ENCODE data around the gene DDX56.
"Not testable (repeated sequence)": the region's sequence is repeated elsewhere in the genome, so short reads cannot be mapped to it uniquely, and the experiment has no call there.

The DDX56 gene

GRCh38 chr7:44567884-44568283, 5.8 kb downstream of the DDX56 start:
- Histone ChIP-seq H3K27me3 (ENCODE audit: control insufficient read depth, insufficient read depth, low read length) (no peaks in the 10 kb centered on the region), H3K9ac (ENCODE audit: low read length) (no peak overlapping the region), H3K36me3 (ENCODE audit: control insufficient read depth, insufficient read depth, low read length) (peaks cover 52% of the 10 kb centered on the region), H3K4me3 (ENCODE audit: low read length) (no peak overlapping the region), H3K9me3 (ENCODE audit: control insufficient read depth, low read length) (no peaks in the 10 kb centered on the region), H3K4me1 (ENCODE audit: control insufficient read depth, insufficient read depth, low read length) (peaks cover 10% of the 10 kb centered on the region)

DNA sequence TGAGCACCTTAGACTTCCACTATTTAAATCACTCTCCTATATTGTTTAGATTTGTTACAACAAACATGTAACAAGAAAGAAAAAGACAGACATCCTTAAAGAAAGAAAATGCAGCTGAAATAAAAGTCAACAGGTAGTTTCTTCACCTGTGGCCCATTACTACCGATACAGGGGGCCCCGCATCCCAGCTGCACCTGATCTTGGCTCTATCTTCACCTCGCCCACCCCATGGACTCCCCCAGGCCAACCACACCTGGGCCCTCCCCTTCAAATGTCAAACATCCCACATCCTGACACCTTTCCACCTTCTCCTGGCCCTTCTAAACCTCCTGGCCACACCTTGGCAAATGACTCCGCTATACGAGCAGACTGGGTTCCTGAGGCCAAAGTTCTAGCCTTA, 7.0 kb downstream of the DDX56 start:
- Histone ChIP-seq H3K9ac (ENCODE audit: low read length) (no peak overlapping the region), H3K9me3 (ENCODE audit: control insufficient read depth, low read length) (no peaks in the 10 kb centered on the region), H3K4me1 (ENCODE audit: control insufficient read depth, insufficient read depth, low read length) (peaks cover 15% of the 10 kb centered on the region), H3K36me3 (ENCODE audit: control insufficient read depth, insufficient read depth, low read length) (peaks cover 46% of the 10 kb centered on the region), H3K4me3 (ENCODE audit: low read length) (no peak overlapping the region), H3K27me3 (ENCODE audit: control insufficient read depth, insufficient read depth, low read length) (no peaks in the 10 kb centered on the region)

DNA sequence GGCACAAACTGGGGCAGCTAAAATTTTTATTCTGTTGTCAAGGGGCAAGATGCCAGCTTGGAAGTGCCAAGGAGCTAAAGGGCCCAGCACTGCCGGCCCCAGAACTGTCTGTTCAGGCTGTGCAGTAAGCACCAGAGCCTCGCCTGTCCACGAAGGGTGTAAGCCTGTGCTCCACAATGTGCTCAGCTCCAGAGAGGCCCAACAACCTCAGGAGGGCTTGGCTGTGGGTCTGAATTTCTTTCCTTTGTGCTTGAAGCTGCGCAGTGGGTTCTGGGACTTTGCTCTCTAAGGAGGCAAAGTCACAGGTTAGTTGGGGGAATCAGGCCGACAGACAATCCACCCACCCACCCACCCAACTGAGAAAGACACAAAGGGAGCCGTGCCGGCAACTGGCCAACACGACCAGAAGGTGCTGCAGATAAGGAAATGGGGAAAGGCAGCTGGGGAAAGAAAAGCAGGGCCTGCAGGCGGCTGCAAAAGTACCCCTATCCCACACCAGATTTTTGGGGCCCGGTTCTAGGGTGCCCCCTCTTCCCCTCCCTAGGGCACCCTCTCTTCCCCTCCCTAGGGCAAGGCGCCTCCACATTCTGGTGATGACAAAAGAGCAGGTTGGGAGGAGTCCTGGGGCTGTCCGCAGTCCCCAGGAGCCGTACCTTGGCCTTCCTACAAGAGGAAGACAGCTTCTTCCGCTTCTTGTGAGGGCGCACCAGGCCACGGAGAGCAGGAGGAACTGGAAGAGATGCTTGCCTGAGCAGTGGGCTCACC, 7.7 kb downstream of the DDX56 start:
- Histone ChIP-seq H3K4me1 (ENCODE audit: control insufficient read depth, insufficient read depth, low read length) (peaks cover 19% of the 10 kb centered on the region), H3K36me3 (ENCODE audit: control insufficient read depth, insufficient read depth, low read length) (peaks cover 39% of the 10 kb centered on the region), H3K9ac (ENCODE audit: low read length) (no peak overlapping the region), H3K9me3 (ENCODE audit: control insufficient read depth, low read length) (no peaks in the 10 kb centered on the region), H3K27me3 (ENCODE audit: control insufficient read depth, insufficient read depth, low read length) (no peaks in the 10 kb centered on the region), H3K4me3 (ENCODE audit: low read length) (no peak overlapping the region)

DNA sequence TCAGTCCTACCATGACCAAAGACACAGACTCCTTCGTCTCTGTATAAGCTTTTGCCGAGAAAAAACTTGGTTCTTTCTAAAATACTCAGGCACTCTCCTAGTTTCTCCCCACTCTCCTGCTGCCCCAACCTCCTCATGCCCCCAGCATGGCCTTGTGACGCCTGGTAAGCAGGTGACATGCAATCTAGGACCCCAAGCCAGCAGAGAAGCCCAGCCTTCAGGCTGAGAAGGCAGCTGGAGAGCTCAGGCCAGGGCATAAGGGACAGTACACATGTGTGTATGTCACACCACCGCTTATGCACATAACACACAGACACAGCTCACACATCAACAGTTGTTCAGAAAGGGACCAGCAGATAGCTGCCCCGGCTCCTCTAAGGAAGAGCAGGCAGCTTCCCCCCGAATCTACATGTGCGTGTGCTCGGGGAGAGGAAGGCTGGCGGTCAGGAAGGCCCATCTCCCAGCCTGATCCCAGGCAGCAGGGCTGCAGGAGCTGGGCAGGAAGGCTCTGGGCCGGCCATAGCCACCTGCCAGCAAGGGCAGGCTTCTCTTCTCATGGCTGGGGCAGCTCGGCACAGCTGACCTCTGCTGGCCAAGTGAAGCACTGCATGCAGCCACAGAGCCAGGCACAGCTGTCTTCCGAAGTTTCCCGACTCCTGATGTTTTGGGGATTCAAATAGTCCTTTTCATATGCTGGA, 8.5 kb downstream of the DDX56 start:
- Histone ChIP-seq H3K9ac (ENCODE audit: low read length) (no peak overlapping the region), H3K4me3 (ENCODE audit: low read length) (no peak overlapping the region), H3K36me3 (ENCODE audit: control insufficient read depth, insufficient read depth, low read length) (peaks cover 35% of the 10 kb centered on the region), H3K9me3 (ENCODE audit: control insufficient read depth, low read length) (no peaks in the 10 kb centered on the region), H3K27me3 (ENCODE audit: control insufficient read depth, insufficient read depth, low read length) (no peaks in the 10 kb centered on the region), H3K4me1 (ENCODE audit: control insufficient read depth, insufficient read depth, low read length) (peaks cover 19% of the 10 kb centered on the region)

DNA sequence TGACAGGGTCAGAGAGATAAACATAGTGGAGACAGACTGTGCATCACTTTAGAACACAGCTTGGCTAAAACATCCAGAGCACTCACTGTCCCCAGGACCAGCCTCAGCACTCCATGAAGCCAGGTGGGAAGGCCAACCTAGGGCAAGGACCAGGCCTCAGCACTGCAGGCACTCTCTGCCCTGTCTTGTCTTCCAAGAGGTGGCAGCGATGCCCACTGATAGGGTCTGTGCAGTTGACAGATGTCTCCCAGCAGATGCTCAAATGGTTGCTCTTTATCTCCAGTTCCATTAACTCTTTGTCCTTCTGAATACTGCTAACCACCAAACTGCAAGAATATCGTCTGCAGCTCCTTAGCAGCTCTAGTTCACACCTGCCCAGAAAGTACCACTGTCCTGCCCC, 9.1 kb downstream of the DDX56 start:
- peaks cover 19% of the 10 kb centered on the region for H3K4me1 ChIP-seq (ENCODE audit: control insufficient read depth, insufficient read depth, low read length)
- H3K9me3 ChIP-seq (ENCODE audit: control insufficient read depth, low read length), result no peaks in the 10 kb centered on the region
- no peak overlapping the region for H3K9ac ChIP-seq (ENCODE audit: low read length)
- H3K36me3 ChIP-seq (ENCODE audit: control insufficient read depth, insufficient read depth, low read length), result peaks cover 29% of the 10 kb centered on the region
- H3K27me3 ChIP-seq (ENCODE audit: control insufficient read depth, insufficient read depth, low read length), result no peaks in the 10 kb centered on the region
- no peak overlapping the region for H3K4me3 ChIP-seq (ENCODE audit: low read length)

- H3K36me3 ChIP-seq (ENCODE audit: control insufficient read depth, insufficient read depth, low read length), result peaks cover 17% of the 10 kb centered on the region
- no peak overlapping the region for H3K9ac ChIP-seq (ENCODE audit: low read length)
These were observed 10.5 kb downstream of the DDX56 start for GRCh38 chr7:44563171-44563679.

GRCh38 chr7:44562622-44562962, 11.1 kb downstream of the DDX56 start:
- H3K27me3 ChIP-seq (ENCODE audit: control insufficient read depth, insufficient read depth, low read length); H3K9me3 ChIP-seq (ENCODE audit: control insufficient read depth, low read length); H3K4me3 ChIP-seq (ENCODE audit: low read length); H3K9ac ChIP-seq (ENCODE audit: low read length): not testable (repeated sequence)
- peaks cover 19% of the 10 kb centered on the region for H3K4me1 ChIP-seq (ENCODE audit: control insufficient read depth, insufficient read depth, low read length)
- H3K36me3 ChIP-seq (ENCODE audit: control insufficient read depth, insufficient read depth, low read length), result peaks cover 11% of the 10 kb centered on the region

More at GRCh38 chr7:44563171-44563679, 10.5 kb downstream of the DDX56 start:
- Histone ChIP-seq H3K4me3 (ENCODE audit: low read length) (no peak overlapping the region), H3K27me3 (ENCODE audit: control insufficient read depth, insufficient read depth, low read length) (no peaks in the 10 kb centered on the region), H3K4me1 (ENCODE audit: control insufficient read depth, insufficient read depth, low read length) (peaks cover 19% of the 10 kb centered on the region), H3K9me3 (ENCODE audit: control insufficient read depth, low read length) (no peaks in the 10 kb centered on the region)

DNA sequence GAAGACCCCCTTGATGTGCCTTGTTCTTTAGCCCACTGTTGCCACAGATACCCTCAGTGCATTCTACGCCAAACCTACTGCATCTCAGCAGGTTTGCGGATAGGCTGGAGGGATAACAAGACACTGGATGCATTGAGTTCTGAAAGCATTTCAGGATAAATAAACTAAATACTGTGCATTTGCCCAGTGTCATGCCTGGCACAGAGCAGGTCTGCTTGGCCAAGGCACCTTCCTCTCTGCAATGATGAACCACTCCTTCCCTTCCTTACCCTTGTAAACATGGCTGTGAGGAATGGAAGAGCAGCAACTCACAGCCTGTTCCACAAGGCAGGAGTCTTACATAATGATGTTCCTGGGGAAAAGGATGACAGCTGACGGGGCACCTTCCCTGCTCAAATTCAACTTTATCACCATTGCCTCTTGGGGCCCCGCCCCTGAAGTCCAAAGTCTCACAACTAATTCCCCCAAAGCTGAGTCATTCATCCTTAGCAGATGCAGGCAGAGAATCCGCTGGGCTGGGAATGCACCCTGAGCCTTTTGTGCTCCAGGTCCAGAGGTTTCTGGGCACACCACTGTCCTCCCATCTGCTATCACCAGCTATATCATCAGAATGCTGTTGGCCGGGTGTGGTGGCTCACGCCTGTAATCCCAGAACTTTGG, 11.6 kb downstream of the DDX56 start:
- H3K9ac ChIP-seq (ENCODE audit: low read length), result no peak overlapping the region
- H3K4me3 ChIP-seq (ENCODE audit: low read length), result no peak overlapping the region
- H3K9me3 ChIP-seq (ENCODE audit: control insufficient read depth, low read length), result no peaks in the 10 kb centered on the region
- peaks cover 8% of the 10 kb centered on the region for H3K36me3 ChIP-seq (ENCODE audit: control insufficient read depth, insufficient read depth, low read length)
- peaks cover 19% of the 10 kb centered on the region for H3K4me1 ChIP-seq (ENCODE audit: control insufficient read depth, insufficient read depth, low read length)
- H3K27me3 ChIP-seq (ENCODE audit: control insufficient read depth, insufficient read depth, low read length), result no peaks in the 10 kb centered on the region

DNA sequence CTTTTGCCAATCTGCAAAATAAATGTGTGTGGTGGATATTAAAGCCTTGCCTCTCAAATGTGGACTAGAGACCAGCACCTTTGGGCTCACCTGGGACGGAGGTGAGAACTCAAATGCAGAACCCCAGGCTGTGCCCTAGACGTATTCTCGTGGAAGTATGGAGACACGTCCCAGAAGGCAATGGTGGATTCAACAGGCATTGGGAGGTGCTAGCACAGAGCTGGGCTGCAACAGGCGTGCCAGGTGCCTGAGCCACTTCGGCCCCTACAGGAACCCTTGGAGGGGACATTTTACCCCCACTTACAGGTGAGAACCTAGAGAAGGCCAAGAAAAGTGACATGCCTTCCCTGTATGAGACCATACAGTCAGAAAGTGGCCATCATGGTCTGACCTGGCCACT, 12.2 kb downstream of the DDX56 start:
- Histone ChIP-seq H3K4me1 (ENCODE audit: control insufficient read depth, insufficient read depth, low read length) (peaks cover 19% of the 10 kb centered on the region), H3K9me3 (ENCODE audit: control insufficient read depth, low read length) (no peaks in the 10 kb centered on the region), H3K27me3 (ENCODE audit: control insufficient read depth, insufficient read depth, low read length) (no peaks in the 10 kb centered on the region), H3K4me3 (ENCODE audit: low read length) (no peak overlapping the region), H3K9ac (ENCODE audit: low read length) (no peak overlapping the region), H3K36me3 (ENCODE audit: control insufficient read depth, insufficient read depth, low read length) (peaks cover 8% of the 10 kb centered on the region)

- Histone ChIP-seq H3K9ac (ENCODE audit: low read length) (no peak overlapping the region), H3K27me3 (ENCODE audit: control insufficient read depth, insufficient read depth, low read length) (no peaks in the 10 kb centered on the region), H3K9me3 (ENCODE audit: control insufficient read depth, low read length) (no peaks in the 10 kb centered on the region), H3K4me1 (ENCODE audit: control insufficient read depth, insufficient read depth, low read length) (peaks cover 14% of the 10 kb centered on the region), H3K36me3 (ENCODE audit: control insufficient read depth, insufficient read depth, low read length) (peaks cover 5% of the 10 kb centered on the region), H3K4me3 (ENCODE audit: low read length) (no peak overlapping the region)
These were observed 14.2 kb downstream of the DDX56 start for GRCh38 chr7:44559485-44559884.

GRCh38 chr7:44557485-44557884, 16.2 kb downstream of the DDX56 start:
- Histone ChIP-seq H3K4me1 (ENCODE audit: control insufficient read depth, insufficient read depth, low read length) (peaks cover 13% of the 10 kb centered on the region), H3K36me3 (ENCODE audit: control insufficient read depth, insufficient read depth, low read length) (no peaks in the 10 kb centered on the region), H3K9ac (ENCODE audit: low read length) (no peak overlapping the region), H3K27me3 (ENCODE audit: control insufficient read depth, insufficient read depth, low read length) (no peaks in the 10 kb centered on the region), H3K4me3 (ENCODE audit: low read length) (no peak overlapping the region), H3K9me3 (ENCODE audit: control insufficient read depth, low read length) (no peaks in the 10 kb centered on the region)

DNA sequence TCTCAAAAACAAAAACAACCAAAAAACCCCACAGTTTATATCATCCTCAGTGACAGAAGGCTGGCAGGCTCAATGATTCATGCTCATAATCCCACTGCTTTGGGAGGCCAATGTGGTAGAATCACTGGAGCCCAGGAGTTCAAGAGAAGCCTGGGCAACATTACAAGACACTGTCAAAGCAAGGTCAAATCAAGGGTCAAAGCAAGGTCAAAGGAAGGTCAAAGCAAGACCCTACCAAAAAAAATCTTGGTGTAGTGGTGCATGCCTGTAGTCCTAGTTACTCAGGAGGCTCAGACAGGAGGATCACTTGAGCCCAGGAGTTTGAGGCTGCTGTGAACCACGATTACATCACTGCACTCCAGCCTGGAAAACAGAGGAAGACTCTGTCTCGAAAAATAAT, 18.4 kb downstream of the DDX56 start:
- no peaks in the 10 kb centered on the region for H3K9me3 ChIP-seq (ENCODE audit: control insufficient read depth, low read length)
- no peak overlapping the region for H3K9ac ChIP-seq (ENCODE audit: low read length)
- H3K27me3 ChIP-seq (ENCODE audit: control insufficient read depth, insufficient read depth, low read length), result no peaks in the 10 kb centered on the region
- no peaks in the 10 kb centered on the region for H3K4me1 ChIP-seq (ENCODE audit: control insufficient read depth, insufficient read depth, low read length)
- no peaks in the 10 kb centered on the region for H3K36me3 ChIP-seq (ENCODE audit: control insufficient read depth, insufficient read depth, low read length)
- no peak overlapping the region for H3K4me3 ChIP-seq (ENCODE audit: low read length)
